Measurements from ENCODE around the gene PPP2R2D. TPM values are rescaled to one million over a fixed set of nuclear protein-coding genes. Genes with fewer than 3 reads are reported as not detected.

Gene PPP2R2D
- total RNA-seq, 1 donor from 2014 or later: 36.9 TPM

- Mint-ChIP-seq H3K36me3 (ENCODE audit: low read depth, unreplicated experiment) (peaks cover 12% of the 10 kb centered on the region), H3K27ac (ENCODE audit: unreplicated experiment) (no peak overlapping the region), H3K4me3 (ENCODE audit: unreplicated experiment) (no peak overlapping the region), H3K27me3 (ENCODE audit: unreplicated experiment) (peaks cover 4% of the 10 kb centered on the region), H3K9me3 (ENCODE audit: unreplicated experiment) (no peaks in the 10 kb centered on the region), H3K4me1 (ENCODE audit: unreplicated experiment) (peaks cover 58% of the 10 kb centered on the region)
- TF ChIP-seq CTCF (IDR thresholded peaks at IDR 0.05; ENCODE audit: unreplicated experiment): no peak
- DNase-seq (ENCODE audit: low spot score): no peak
Observed at GRCh38 chr10:131933016-131933695, 32.3 kb downstream of the PPP2R2D start.

- Mint-ChIP-seq H3K27ac (ENCODE audit: unreplicated experiment) (peak overlapping the region; percentile 64), H3K4me3 (ENCODE audit: unreplicated experiment) (no peak overlapping the region), H3K27me3 (ENCODE audit: unreplicated experiment) (peaks cover under 1% of the 10 kb centered on the region), H3K36me3 (ENCODE audit: low read depth, unreplicated experiment) (peaks cover 16% of the 10 kb centered on the region), H3K4me1 (ENCODE audit: unreplicated experiment) (peaks cover 52% of the 10 kb centered on the region), H3K9me3 (ENCODE audit: unreplicated experiment) (no peaks in the 10 kb centered on the region)
- TF ChIP-seq CTCF (IDR thresholded peaks at IDR 0.05; ENCODE audit: unreplicated experiment): no peak
- no peak for DNase-seq (ENCODE audit: low spot score)
Observed at GRCh38 chr10:131933696-131934086, 32.9 kb downstream of the PPP2R2D start.

GRCh38 chr10:131934769-131935168 lies 34.0 kb downstream of the PPP2R2D start:
- Mint-ChIP-seq H3K4me1 (ENCODE audit: unreplicated experiment) (peaks cover 44% of the 10 kb centered on the region), H3K27ac (ENCODE audit: unreplicated experiment) (peak overlapping the region; percentile 28)

GRCh38 chr10:131935260-131935659 lies 34.5 kb downstream of the PPP2R2D start:
- no peak for TF ChIP-seq CTCF (IDR thresholded peaks at IDR 0.05; ENCODE audit: unreplicated experiment)
- Mint-ChIP-seq H3K4me3 (ENCODE audit: unreplicated experiment) (no peak overlapping the region), H3K27me3 (ENCODE audit: unreplicated experiment) (no peaks in the 10 kb centered on the region), H3K36me3 (ENCODE audit: low read depth, unreplicated experiment) (peaks cover 12% of the 10 kb centered on the region), H3K27ac (ENCODE audit: unreplicated experiment) (no peak overlapping the region), H3K4me1 (ENCODE audit: unreplicated experiment) (peaks cover 39% of the 10 kb centered on the region), H3K9me3 (ENCODE audit: unreplicated experiment) (no peaks in the 10 kb centered on the region)
- no peak for DNase-seq (ENCODE audit: low spot score)

More at GRCh38 chr10:131934769-131935168, 34.0 kb downstream of the PPP2R2D start:
- no peak for TF ChIP-seq CTCF (IDR thresholded peaks at IDR 0.05; ENCODE audit: unreplicated experiment)
- Mint-ChIP-seq H3K4me3 (ENCODE audit: unreplicated experiment) (no peak overlapping the region), H3K9me3 (ENCODE audit: unreplicated experiment) (no peaks in the 10 kb centered on the region), H3K36me3 (ENCODE audit: low read depth, unreplicated experiment) (peaks cover 16% of the 10 kb centered on the region), H3K27me3 (ENCODE audit: unreplicated experiment) (no peaks in the 10 kb centered on the region)
- no peak for DNase-seq (ENCODE audit: low spot score)

- peaks cover 21% of the 10 kb centered on the region for H3K36me3 Mint-ChIP-seq (ENCODE audit: low read depth, unreplicated experiment)
- no peak overlapping the region for H3K4me3 Mint-ChIP-seq (ENCODE audit: unreplicated experiment)
- no peaks in the 10 kb centered on the region for H3K9me3 Mint-ChIP-seq (ENCODE audit: unreplicated experiment)
- H3K27ac Mint-ChIP-seq (ENCODE audit: unreplicated experiment): no peak overlapping the region
- no peak for DNase-seq (ENCODE audit: low spot score)
- H3K27me3 Mint-ChIP-seq (ENCODE audit: unreplicated experiment): no peaks in the 10 kb centered on the region
- no peak for TF ChIP-seq CTCF (IDR thresholded peaks at IDR 0.05; ENCODE audit: unreplicated experiment)
- H3K4me1 Mint-ChIP-seq (ENCODE audit: unreplicated experiment): peaks cover 28% of the 10 kb centered on the region
Observed at GRCh38 chr10:131936294-131936693, 35.5 kb downstream of the PPP2R2D start.

Measured in endothelial cell (in vitro differentiated cells).